Activated CD4-positive, alpha-beta T cell treated with anti-CD3 and anti-CD28 coated beads, Interleukin-2, amount 50 U/mL, for 16 hours (primary cell): ENCODE measurements around the gene PRCC.

Source experiments
- DNase-seq: peaks from one replicate; pipeline ENCODE4 v3.0.0-alpha.2; 2020

The PRCC gene

DNA sequence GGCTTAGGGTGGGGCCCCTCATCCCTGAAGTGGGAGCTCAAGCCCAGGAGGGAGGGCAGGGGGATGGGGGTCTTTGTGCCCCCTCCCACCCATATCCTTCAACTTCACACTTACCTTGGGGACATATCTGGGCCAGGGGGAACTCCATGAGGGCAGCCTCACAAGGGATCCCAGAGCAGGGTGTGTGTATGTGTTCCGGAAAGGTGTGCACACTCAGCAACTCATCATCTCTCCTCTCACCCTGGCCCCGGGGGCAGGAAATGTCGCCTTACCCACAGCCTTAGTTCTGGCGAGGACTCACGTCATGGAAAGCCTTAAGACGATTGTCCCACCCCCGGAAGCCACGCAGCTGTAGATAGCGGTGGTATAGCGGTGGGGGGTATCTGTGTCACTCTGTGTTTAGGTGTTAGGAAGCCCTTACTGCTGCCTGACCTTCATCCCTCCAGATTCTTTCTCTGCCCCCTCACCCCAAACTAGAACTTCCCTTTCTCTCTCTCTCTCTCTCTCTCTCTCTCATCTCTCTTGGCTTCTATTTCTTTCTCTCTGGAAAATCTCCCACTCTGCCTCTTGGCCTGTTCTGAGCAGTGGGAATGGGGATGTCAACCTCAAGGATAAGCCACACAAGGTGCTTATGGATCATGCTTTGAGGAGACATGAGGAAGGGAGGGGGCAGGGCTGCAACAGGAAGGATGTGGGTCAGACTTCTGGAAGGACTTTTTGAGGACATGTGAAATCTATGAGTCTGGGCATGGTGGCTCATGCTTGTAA lies 49.4 kb downstream of the PRCC start, which contains the start of gene SH2D2A:
Gene SH2D2A, minus strand, starts transcription at position 288 of the 768 bp plus-strand sequence. Its CDS starts 140 bp downstream, at position 148.
- peak; percentile 96 for DNase-seq

GRCh38 chr1:156821801-156822200 lies 54.5 kb downstream of the PRCC start:
- peak; percentile 39 for DNase-seq

DNA sequence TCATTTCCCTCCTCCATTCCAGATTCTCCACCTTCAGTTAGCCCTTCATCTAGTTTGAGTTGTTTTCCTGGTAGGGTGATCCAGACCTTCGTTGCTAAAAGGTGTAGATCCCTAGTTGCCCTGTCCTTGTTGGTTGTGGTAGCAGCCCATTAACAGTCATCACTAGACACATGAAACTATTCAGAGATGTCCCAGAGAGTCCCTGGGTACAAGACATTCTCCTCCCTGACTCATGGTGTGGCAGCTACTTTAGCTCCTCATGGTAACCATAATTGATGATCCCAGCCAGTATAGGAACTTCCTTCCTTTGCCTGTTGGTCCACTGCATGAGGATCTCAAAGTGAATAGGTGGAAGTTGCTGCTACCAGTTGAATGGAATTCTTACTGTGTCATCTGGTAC lies 55.3 kb downstream of the PRCC start:
- DNase-seq = no peak

GRCh38 chr1:156823210-156823790 lies 56.0 kb downstream of the PRCC start:
- DNase-seq = no peak

DNA sequence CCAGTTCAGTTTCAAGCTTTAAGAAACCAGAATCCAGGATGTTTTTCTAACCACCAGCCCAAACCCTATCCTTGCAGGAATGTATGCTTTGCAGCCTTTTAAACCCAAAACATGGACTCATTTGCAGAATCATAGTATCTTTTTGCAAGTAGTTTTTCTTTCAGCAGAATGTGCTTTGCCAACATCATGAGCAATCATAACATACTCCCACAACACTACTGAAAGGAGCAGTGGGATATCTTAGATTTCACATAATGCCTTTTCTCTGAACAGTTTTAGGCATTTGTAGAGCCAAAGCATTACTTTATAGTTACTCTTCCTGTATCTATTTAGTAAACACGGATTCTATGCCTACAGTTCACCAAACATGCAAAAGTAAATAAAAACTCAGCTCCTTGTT lies 59.3 kb downstream of the PRCC start:
- no peak for DNase-seq

- DNase-seq = no peak
These were observed 61.2 kb downstream of the PRCC start for GRCh38 chr1:156828400-156829124.

- DNase-seq = no peak
These were observed 65.1 kb downstream of the PRCC start for GRCh38 chr1:156832434-156832833.

DNA sequence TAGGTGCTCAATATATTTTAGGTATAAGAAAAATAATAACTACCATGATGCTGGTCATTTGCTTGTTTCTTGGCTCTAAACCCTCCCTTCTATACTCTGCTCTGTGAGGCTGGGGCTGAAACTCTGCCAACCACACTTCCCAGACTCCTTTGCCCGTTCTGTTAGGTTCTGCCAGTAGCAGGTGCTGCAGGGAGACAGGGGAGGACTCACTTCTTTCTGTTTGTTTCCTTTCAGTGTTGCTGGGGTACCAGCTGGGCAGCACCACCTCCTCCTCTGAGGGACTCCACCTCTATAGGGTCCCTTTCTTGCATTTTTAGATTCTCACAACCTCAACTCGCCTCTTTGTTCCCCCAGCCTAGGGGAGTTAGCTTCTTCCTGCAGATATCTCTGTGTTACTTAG lies 66.3 kb downstream of the PRCC start:
- no peak for DNase-seq

DNA sequence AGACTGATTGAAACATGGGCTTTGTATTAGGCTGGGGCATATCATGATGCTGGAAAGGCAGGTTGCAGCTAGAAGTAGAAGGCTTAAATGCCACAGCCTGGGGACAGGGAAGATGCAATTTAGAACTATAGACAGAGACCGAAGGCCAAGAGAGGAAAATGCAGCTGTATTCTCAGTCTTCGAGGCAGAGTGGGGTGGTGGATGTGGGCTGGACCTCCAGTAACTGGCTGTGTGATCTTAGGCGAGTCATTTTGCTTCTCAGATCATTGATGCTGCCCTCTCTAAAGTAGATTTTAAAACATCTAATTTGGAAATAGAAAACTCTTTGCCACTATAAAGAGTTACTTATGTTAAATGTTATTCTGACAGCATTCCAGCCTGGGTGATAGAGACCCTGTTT lies 67.0 kb downstream of the PRCC start:
- no peak for DNase-seq

GRCh38 chr1:156836041-156836654 lies 68.8 kb downstream of the PRCC start:
- peak; percentile 62 for DNase-seq

DNA sequence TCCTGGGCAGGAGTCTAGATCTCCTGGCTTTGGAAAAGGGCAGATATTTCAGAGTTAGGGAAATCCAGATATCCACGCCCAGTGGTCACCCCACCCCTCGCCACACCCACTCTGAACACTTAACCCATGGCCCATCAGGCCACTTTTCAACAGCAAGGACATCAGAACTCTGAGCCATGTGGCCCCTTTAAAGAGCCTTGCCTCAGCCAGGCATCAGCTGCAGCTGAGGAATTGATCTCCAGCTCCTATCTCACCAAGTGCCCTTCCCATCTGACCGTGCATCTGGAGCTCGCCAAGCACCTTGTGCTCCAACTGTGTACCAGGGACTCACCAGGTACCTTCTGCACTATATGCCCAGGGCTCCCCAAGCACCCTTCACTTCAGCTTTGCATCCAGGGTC lies 69.6 kb downstream of the PRCC start:
- no peak for DNase-seq

GRCh38 chr1:156838972-156839371 lies 71.6 kb downstream of the PRCC start:
- peak; percentile 48 for DNase-seq

DNA sequence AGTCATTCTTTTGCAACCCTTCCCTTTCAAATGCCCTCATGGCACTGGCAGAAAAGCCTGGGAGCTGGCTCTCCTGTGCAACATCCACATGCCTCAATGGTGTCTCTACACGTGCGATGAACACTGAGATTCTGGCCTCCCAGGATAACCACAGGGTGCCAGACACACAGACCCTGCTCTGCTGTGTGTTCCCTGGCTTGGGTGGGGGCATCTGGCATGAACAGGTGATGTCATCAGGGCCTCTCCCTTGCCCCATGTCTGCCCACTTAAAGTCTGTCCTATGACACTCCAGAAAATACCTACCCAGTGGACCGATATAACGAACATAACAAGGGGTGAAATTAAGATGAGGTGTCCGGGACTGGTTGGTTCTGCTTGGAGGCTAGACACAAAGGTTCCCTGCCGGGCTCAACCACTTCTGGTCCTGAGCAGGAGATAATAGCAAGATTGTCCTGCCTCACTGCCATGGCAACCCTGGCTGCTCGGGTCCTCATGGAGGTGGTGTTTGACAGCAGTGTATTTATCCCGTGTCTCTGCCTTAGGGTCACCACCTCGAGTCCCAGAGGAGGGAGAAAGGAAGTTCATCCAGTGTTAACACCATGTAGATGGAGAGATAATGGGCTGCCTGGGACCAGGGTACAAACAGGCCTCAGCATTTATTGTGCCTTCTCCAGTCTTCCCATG lies 72.2 kb downstream of the PRCC start:
- DNase-seq = no peak

DNA sequence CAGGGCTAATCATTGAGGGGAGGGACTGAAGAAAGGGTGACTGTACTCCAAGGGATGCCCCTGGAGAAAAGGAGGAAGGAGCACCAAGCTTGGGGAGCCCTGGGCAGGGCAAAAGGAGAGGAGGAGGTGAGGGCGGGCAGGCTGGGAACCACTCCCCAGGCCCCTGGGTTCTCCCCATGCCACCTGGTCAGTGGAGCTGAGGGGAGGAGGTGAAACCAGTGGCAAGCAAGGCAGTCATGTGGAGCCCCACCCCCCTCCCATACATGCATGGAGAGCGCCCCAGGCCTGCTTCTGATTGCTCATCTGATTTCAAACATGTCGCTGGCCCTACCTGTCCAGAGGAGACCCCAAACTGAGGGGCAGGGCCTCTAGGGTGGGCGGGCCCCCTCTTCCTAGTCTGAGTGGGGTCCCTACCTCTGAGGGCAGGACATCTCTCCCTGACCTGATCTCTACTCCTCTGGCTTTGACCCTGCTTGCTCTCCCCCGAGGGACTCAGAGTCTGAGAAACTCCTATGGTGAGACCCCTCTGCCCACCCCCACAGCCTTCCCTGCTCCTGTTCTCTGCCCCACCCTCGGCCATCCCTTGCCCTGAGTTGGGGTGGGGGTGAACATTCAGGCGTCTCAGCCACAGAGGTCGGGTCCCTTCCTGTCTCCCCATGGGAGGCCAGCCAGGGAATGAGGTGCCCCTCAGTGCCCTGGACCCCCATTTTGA lies 73.0 kb downstream of the PRCC start:
- no peak for DNase-seq

DNA sequence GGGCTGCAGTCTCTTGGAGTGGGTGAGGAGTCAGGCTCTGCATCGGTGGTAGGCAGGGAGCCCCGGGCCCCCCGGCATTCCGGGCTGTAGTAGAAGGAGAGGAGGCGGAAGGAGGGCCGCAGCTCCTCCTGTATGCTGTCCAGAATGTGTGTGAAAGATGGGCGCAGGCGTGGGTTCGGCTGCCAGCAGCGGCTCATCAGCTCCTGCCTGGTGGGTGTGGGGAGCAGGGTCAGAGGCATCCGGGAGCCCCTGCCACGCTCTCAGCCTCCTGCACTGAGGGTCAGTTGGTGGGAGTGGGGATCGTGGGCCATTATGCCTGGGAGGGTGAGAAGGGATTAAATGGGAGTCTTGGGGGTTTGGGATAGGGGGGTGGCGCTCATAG lies 73.6 kb downstream of the PRCC start:
- no peak for DNase-seq

GRCh38 chr1:156841295-156841855 lies 74.0 kb downstream of the PRCC start:
- DNase-seq = no peak

- DNase-seq = no peak
These were observed 75.4 kb downstream of the PRCC start for GRCh38 chr1:156842618-156843300.

DNA sequence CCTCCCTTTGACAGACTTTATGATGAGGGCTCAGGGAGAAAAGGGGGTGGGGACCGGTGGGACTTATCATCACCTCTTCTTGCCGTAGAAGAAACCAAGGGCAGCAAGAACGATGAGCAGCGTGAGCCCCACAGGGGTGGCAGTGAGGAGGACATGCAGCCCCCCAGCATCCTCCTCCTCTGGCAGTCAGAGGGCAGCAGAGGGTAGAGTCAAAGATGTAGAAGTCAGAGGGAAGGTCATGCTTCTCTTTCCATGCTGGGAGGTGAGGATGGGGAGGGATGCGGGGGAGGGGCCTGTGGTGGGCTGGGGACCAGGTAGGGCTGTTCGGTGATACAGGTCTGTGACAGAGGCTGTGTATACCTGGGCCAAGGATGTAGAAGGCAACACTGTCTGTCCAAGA lies 76.8 kb downstream of the PRCC start:
- no peak for DNase-seq

DNA sequence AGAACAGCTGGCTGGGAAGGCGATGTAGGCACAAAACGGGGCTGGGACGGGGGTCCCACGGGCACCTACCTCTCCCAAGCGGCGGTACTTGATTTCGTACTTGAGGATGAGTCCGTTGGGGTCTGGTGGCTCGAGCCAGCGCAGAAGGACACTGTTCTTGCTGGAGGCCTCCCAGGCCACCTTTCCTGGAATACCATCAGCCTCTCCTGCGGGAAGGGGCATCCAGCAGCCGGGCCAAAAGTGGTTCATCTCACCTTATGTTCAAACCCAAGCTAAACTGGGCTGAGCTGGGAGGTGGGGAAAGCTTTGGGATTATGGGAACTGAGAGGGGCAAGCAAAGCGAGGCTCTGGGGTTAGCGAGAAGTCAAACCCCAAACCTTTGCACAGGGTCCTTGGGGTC lies 77.3 kb downstream of the PRCC start:
- no peak for DNase-seq

- DNase-seq = no peak
These were observed 78.0 kb downstream of the PRCC start for GRCh38 chr1:156845055-156845952.
